ENCODE measurements around the gene EPRS1. TPM values are rescaled to one million over a fixed set of nuclear protein-coding genes. Genes with fewer than 3 reads are reported as not detected.
"Not testable (repeated sequence)": the region's sequence is repeated elsewhere in the genome, so short reads cannot be mapped to it uniquely, and the experiment has no call there.

EPRS1 gene
- 143 TPM for total RNA-seq (ENCODE audit: insufficient read depth, low replicate concordance)

GRCh38 chr1:220046052-220046930 is at the start of gene EPRS1:
Gene EPRS1 (minus strand): TSS chr1:220046505. CDS start chr1:220046388, 117 bp downstream.
- peak; percentile 98 for DNase-seq (ENCODE audit: low spot score)

DNA sequence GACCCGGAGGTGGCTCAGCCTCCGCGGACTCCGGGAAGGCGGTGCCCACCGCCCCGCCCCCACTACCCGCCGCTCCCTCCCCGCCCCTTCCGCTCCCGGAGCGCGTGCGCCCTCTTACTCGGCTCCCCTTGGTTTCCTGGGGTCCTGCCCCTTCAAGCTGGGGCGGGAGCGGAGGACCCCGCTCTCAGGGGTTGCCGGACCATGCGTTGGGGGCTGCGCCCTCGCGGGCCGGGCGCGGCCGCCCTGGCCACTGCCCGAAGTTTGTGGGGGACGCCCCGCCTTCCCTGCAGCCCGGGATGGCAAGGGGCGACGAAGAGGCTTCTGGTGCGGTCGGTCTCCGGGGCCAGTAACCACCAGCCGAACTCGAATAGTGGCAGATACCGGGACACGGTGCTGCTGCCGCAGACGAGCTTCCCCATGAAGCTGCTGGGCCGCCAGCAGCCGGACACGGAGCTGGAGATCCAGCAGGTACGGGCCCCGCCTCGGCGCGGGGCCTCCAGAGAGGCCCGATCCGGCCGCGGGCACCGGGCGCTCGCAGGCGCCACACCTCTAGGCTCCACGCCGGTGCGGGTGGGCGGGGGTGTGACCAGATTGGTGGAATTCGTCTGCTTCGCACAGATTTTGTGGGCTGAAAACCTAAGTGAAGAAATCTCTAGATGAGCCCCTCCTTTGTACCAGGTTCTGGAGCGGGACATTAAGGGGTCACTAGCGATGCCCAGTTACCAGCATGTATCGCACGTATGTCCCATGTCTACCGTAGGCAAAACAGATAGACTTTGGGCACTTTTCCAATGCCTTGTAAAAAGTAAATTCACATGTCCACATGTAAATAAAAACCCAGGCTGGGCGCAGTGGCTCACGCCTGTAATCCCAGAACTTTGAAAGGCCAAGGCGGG is 48.0 kb upstream of the EPRS1 start, which contains the start of gene IARS2:
TSS of gene IARS2 (plus strand) at position 117 of the 896 bp plus-strand sequence. CDS start at position 202, 85 bp downstream.
- peak; percentile 91 for DNase-seq (ENCODE audit: low spot score)

- peak; percentile 32 for DNase-seq (ENCODE audit: low spot score)
Observed at GRCh38 chr1:220093361-220094015, 47.2 kb upstream of the EPRS1 start.

DNA sequence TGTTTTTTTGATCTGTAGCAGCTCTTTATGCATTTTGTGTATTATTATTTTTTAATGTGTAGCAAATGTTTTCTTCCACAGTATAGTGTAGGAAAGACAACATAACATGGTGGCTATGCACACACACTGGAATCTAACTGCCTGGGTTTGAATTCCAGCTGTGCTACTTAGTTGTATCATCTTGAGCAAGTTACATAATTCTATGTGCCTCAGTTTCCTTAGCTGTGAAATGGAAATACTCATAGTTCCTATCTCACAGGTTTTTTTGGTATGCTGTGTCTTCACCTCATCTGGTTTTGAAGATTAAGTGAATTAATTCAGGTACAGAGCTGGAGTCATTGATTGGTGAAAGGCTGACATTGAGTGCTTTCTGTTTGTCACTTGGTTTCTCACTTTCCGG is 46.4 kb upstream of the EPRS1 start:
- DNase-seq (ENCODE audit: low spot score): no peak

DNA sequence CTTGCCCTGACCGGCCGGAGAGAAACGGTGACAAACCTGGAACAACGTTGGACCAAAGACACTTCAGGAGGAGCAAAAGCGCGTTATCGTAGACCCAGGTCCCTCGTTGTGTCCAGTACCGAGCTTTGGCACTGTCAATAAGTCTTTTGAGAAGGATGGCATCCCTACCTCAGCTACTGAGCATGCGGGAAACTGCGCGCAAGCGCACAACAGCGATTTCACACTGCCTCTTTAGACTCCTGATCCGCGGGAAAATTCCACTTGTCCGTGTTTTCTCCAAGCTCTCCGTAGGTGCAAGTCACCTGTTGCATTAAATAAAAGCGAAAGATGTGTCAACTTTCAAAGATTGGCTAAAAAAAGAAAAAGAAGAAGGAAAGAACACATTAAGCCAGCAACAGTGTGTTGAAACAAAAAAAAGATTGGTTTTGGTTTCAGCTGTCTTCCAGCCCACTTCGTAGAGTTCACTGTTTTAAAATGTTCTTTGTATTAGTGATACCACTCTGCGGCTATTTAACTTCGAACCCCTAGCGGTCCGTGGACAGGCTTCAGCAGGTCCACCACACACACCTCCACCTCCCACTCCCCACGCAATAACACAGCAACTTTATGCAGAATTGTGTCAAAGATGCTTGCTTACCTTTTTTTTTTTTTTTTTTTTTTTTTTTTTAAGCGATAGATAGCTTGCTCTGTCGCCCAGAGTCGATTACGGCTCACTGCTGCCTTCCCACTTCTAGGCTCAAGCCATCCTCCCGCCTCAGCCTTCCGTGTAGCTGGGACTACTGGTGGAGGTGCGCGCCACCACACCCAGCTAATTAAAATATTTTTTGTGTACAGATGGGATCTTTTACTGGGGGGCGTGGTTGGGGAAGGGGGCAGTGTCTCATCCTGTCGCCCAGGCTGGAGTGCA is 43.6 kb upstream of the EPRS1 start, which contains the start of gene BPNT1:
TSS of gene BPNT1 (minus strand) at position 139 of the 907 bp plus-strand sequence. CDS start 9,942 bp downstream, outside the sequence.
- DNase-seq (ENCODE audit: low spot score): peak; percentile 96

DNA sequence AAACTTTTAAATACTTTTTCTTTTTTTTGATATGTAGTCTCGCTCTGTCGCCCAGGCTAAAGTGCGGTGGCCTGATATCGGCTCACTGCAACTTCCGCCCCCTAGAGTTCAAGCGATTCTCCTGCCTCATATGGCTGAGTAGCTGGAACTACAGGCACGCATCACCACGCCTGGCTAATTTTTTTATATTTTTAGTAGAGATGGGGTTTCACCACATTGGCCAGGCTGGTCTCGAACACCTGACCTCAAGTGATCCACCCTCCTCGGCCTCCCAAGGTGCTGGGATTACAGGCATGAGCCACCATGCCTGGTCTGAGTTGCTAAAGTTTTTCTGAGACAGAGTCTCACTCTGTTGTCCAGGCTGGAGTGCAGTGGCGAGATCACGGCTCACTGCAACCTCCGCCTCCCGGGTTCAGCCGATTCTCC is 40.0 kb upstream of the EPRS1 start:
- DNase-seq (ENCODE audit: low spot score): not testable (repeated sequence)

DNA sequence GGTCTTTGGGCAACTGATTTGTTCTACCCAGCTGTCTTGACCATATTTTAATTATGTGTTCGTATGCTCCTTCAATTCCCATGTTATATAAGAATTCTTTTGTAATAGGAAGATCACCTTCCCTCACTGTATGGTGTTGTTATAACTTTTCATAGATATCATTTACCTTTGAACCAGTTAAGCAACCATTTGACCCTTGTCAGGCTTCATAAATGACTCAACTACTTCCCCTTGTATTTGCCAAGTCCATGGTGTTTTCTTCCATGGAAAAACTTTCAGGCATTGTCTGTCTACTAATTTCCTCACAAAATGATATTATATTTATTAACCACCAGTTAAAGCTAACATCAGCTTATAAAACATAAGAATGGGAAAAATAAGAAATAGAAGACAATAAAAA is 38.2 kb upstream of the EPRS1 start:
- DNase-seq (ENCODE audit: low spot score): no peak

DNA sequence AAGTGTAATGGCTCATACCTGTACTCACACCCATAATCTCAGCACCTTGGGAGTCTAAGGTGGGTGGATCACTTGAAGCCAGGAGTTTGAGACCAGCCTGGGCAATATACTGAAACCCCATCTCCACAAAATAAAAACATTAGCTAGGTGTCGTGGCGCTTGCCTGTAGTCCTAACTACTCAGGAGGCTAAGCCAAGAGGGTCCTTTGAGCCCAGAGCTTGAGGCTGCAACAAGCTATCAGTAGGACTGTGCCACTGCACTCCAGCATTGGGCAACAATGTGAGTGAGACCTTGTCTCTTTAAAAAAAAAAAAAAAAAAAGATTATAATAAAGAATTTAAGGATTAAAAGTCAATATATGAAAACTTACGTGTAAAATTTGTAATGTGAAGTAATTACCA is 31.6 kb upstream of the EPRS1 start:
- DNase-seq (ENCODE audit: low spot score): no peak

- DNase-seq (ENCODE audit: low spot score): no peak
Observed at GRCh38 chr1:220076861-220077762, 30.8 kb upstream of the EPRS1 start.

DNA sequence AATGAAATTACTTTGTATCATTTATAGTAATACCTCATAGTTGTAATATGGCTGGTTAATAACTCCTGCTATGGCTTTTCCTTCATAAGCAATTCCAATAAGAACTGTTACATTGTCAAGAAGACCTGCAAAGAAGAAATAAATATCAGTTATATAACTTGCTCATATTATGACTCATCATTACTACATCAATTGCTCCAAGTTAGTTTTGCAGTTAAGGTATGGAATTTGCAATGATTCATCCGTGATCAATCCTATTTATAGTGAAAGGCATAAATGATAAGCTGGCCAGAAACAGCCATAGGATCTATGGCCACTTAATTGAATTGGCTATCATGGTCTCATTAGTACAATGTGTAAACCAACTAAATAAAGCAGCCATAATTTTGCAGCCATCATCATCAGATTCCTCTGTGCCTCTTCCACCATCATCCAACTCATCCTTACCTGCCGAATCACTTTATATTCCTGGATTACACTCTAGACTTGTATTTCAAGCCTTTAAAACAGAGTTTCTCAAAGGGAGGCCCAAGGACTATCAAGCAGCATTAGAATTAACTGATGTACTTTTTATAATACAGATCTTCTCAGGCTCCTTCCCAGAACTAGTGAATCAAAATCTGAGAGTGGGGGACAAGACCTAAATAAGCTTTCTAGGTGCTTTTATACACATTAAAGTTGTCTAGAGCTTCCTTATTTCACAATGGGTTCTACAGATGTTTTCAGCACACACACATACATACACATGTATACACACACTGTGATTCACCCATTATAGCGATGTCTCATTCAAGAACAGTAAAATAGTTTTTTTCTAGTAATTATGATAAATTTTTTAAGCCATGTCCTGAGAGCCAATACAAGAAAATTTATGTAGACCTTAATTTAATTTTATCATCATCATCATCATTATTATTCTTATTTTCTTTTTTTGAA is 21.2 kb upstream of the EPRS1 start:
- DNase-seq (ENCODE audit: low spot score): no peak

- no peak for DNase-seq (ENCODE audit: low spot score)
Observed at GRCh38 chr1:220062629-220063028, 16.3 kb upstream of the EPRS1 start.

- no peak for DNase-seq (ENCODE audit: low spot score)
Observed at GRCh38 chr1:220060876-220061275, 14.6 kb upstream of the EPRS1 start.

- DNase-seq (ENCODE audit: low spot score): no peak
Observed at GRCh38 chr1:220056374-220056773, 10.1 kb upstream of the EPRS1 start.

DNA sequence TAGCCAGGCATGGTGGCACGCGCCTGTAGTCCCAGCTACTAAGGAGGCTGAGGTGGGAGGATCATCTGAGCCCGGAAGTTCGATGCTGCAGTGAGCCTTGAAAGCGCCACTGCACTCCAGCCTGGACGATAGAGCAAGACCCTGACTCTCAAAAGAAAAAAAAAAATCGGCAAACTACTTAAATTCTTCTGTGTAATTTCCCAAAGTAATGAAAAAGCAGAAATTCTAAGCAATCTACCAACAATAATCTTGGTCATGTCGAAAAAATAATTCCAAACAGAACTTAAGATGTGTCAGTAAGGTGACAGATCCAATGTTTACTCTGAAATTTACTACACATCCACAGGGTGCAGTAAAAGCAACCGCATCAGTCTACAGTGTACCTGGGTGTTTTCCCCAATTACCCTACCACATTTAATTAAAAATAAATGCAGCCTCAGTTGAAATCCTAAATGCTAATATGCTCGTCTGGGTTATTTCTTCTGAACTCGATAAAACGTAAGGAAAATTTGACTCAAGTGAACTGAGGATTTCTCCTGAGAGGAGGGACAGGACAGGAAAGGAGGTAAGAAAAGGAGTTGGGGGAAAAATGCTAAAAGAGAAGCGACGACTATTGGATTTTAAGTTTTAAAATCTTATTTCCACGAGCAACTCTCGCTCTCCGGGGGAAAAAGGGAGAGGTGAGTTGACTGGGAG is 801 bp downstream of the EPRS1 start:
- peak; percentile 43 for DNase-seq (ENCODE audit: low spot score)

DNA sequence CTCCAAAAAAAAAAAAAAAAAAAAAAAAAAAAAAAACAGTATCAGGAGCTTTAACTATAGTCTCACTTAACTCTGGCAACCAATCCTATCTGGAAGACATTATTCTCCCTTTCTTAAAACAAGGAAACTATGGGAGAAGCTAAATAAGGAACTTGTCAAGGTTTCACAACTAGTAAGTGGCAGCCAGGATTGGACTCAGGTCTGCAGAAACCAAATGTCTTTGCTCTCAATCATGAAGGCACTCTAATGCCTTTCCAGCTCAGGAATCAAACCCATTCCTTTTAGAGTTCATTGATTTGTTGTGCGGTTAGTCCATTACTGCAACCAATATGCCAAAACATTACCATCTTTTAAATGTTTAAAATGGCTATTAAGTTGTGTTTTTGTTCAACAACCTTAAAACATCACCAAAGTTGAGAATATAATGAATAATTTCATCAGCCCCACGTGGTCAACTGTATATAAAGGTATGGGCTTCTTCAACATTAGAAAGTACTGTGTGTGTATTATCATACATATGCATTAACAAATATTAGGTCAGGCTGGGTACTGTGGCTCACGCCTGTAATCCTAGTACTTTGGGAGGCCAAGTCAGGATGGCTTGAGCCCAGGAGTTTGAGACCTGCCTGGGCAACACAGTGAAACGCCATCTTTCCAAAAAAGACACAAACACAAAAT is 1.5 kb downstream of the EPRS1 start:
- no peak for DNase-seq (ENCODE audit: low spot score)

DNA sequence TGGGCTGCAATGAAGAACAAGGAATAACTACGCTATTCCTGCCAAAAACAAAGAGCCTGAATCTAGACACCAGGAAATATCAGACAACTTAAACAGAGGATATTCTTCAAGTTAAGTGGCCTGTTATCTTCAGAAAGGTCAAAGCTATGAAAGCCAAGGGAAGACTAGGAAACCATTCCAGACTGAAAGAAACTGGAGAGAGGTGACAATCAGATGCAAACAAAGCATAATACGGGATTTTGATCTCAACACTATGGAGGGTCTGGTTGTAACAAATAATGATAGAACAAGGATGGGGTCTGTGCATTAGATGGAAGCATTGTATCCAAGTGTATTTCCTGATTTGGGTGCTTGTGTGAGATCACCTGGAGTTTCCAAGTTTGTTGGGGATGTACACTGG is 2.7 kb downstream of the EPRS1 start:
- no peak for DNase-seq (ENCODE audit: low spot score)

DNA sequence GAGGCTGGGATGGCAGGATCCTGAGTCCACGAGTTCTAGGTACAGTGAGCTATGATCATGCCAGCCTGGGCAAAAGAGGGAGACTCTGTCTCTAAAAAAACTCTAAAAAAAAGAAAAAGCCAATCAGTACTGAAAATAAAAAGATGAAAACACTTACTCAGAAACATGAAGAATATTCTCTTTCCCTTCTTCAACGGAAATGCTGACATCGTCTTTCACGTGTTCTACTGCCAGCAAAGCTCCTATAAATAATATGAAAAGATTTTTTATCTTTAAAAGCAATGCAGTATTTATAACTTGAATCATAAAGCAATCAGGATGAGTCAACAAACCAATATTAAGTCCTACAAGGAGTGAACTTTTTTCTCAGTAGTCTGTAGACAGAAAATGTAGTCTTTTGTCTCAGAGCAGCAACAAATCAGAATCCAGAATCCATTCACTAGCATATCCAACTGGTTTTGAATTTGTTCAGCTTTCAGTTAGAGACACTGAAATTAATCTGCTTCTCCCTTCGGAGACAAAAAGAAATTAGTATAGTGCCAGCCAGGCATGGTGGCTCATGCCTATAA is 6.2 kb downstream of the EPRS1 start:
- DNase-seq (ENCODE audit: low spot score): no peak
